GM03348 (cell line): Measurements from ENCODE around the gene KRTAP5-9.
"Not testable (repeated sequence)": the region's sequence is repeated elsewhere in the genome, so short reads cannot be mapped to it uniquely, and the experiment has no call there.

Source experiments
- DNase-seq: peaks from one replicate; pipeline ENCODE4 v3.0.0; 2012; ENCODE audit warnings: low spot score

The KRTAP5-9 gene

GRCh38 chr11:71563406-71563805 lies 15.2 kb downstream of the KRTAP5-9 start:
- peak; percentile 61 for DNase-seq

- DNase-seq: no peak
These were observed 16.2 kb downstream of the KRTAP5-9 start for GRCh38 chr11:71564430-71564829.

GRCh38 chr11:71565263-71565662 lies 17.0 kb downstream of the KRTAP5-9 start, which contains the start of gene KRTAP5-10:
KRTAP5-10 (plus strand) TSS chr11:71565563; CDS start chr11:71565588, 25 bp downstream.
- no peak for DNase-seq

GRCh38 chr11:71566081-71566620 lies 17.9 kb downstream of the KRTAP5-9 start:
- no peak for DNase-seq

GRCh38 chr11:71566626-71567599 lies 18.7 kb downstream of the KRTAP5-9 start:
- DNase-seq: not testable (repeated sequence)

- DNase-seq: not testable (repeated sequence)
These were observed 19.4 kb downstream of the KRTAP5-9 start for GRCh38 chr11:71567633-71568032.

GRCh38 chr11:71568704-71569349 lies 20.6 kb downstream of the KRTAP5-9 start:
- no peak for DNase-seq

GRCh38 chr11:71571101-71571850 lies 23.1 kb downstream of the KRTAP5-9 start:
- DNase-seq: not testable (repeated sequence)

GRCh38 chr11:71572811-71573210 lies 24.6 kb downstream of the KRTAP5-9 start:
- DNase-seq: no peak

- no peak for DNase-seq
These were observed 26.2 kb downstream of the KRTAP5-9 start for GRCh38 chr11:71574418-71574817.

GRCh38 chr11:71575723-71576424 lies 27.7 kb downstream of the KRTAP5-9 start:
- DNase-seq: no peak

- not testable (repeated sequence) for DNase-seq
These were observed 28.7 kb downstream of the KRTAP5-9 start for GRCh38 chr11:71576688-71577465.

GRCh38 chr11:71577469-71578004 lies 29.3 kb downstream of the KRTAP5-9 start:
- no peak for DNase-seq

GRCh38 chr11:71579513-71579912 lies 31.3 kb downstream of the KRTAP5-9 start:
- not testable (repeated sequence) for DNase-seq

- peak; percentile 89 for DNase-seq
These were observed 32.1 kb downstream of the KRTAP5-9 start for GRCh38 chr11:71580057-71581003.

- DNase-seq: no peak
These were observed 33.6 kb downstream of the KRTAP5-9 start for GRCh38 chr11:71581826-71582225.

GRCh38 chr11:71582309-71582895 lies 34.2 kb downstream of the KRTAP5-9 start, which contains the start of gene KRTAP5-11:
KRTAP5-11 (minus strand) TSS chr11:71582875; CDS start chr11:71582837, 38 bp downstream.
- no peak for DNase-seq

- not testable (repeated sequence) for DNase-seq
These were observed 34.7 kb downstream of the KRTAP5-9 start for GRCh38 chr11:71582969-71583368.
